ENCODE measurements around the gene CTPS1.

Gene CTPS1

GRCh38 chr1:40988280-40988679, 8.8 kb downstream of the CTPS1 start:
- Histone ChIP-seq H3K9me3 (no peaks in the 10 kb centered on the region), H3K27me3 (ENCODE audit: low read depth) (no peaks in the 10 kb centered on the region), H3K4me3 (no peak overlapping the region), H3K36me3 (replicated peaks) (peaks cover 95% of the 10 kb centered on the region), H3K4me1 (no peaks in the 10 kb centered on the region)
- in situ Hi-C loops (cut with MboI; ENCODE audit: low sequenced_read_pairs): no loop called here
- DNase-seq (ENCODE audit: low spot score in 2 of 2): no peak

GRCh38 chr1:40989066-40989465, 9.6 kb downstream of the CTPS1 start:
- H3K27me3 ChIP-seq (ENCODE audit: low read depth): no peaks in the 10 kb centered on the region
- peaks cover 94% of the 10 kb centered on the region for H3K36me3 ChIP-seq (replicated peaks)
- H3K4me3 ChIP-seq: no peak overlapping the region
- no peak for DNase-seq (ENCODE audit: low spot score in 2 of 2)
- H3K9me3 ChIP-seq: no peaks in the 10 kb centered on the region
- in situ Hi-C loops (cut with MboI; ENCODE audit: low sequenced_read_pairs): no loop called here
- H3K4me1 ChIP-seq: no peaks in the 10 kb centered on the region

DNA sequence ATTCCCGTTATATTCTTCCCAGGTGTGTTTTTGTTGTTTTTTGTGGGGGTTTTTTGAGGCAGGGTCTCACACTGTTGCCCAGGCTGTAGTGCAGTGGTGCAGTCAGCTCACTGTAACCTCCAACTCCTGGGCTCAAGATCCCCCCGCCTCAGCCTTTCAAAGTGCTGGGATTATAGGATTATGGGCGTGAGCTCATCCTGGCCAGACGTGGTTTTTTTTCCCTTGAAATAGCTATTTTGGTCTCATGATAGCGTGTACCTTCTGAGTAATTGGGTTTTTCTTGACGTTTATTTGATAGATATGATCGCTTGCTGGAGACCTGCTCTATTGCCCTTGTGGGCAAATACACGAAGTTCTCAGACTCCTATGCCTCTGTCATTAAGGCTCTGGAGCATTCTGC, 17.6 kb downstream of the CTPS1 start:
- DNase-seq (ENCODE audit: low spot score in 2 of 2): no peak
- Histone ChIP-seq H3K4me3 (no peak overlapping the region), H3K27me3 (ENCODE audit: low read depth) (no peaks in the 10 kb centered on the region), H3K9me3 (no peaks in the 10 kb centered on the region), H3K4me1 (no peaks in the 10 kb centered on the region), H3K36me3 (replicated peaks) (peaks cover 92% of the 10 kb centered on the region)
- in situ Hi-C loops (cut with MboI; ENCODE audit: low sequenced_read_pairs): no loop called here

DNA sequence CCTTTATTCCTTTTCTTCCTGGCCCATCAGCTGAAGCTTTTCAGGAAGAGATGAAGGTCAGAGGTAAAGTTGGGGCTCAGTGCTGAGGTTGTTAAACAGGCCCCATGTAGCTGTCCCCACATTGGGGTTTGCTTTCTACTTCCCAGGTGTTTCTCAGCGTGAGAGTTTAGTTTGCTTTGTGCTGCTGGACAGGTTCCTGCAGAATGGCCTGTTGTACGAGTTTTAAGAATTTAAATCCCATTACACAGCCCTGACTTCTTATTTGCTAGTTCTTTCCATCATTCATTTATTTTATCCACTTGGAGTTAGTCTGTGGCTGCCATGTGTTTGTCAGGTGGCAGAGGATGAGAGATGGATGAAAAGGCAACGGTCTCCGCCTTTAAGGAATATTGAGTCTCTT, 19.2 kb downstream of the CTPS1 start:
- H3K4me1 ChIP-seq: no peaks in the 10 kb centered on the region; the same call in 1 of the 2 replicates
- no peaks in the 10 kb centered on the region for H3K9me3 ChIP-seq
- H3K4me3 ChIP-seq: no peak overlapping the region
- in situ Hi-C loops (cut with MboI; ENCODE audit: low sequenced_read_pairs): no loop called here
- DNase-seq (ENCODE audit: low spot score in 2 of 2): no peak
- peaks cover 96% of the 10 kb centered on the region for H3K36me3 ChIP-seq (replicated peaks)
- H3K27me3 ChIP-seq (ENCODE audit: low read depth): no peaks in the 10 kb centered on the region

DNA sequence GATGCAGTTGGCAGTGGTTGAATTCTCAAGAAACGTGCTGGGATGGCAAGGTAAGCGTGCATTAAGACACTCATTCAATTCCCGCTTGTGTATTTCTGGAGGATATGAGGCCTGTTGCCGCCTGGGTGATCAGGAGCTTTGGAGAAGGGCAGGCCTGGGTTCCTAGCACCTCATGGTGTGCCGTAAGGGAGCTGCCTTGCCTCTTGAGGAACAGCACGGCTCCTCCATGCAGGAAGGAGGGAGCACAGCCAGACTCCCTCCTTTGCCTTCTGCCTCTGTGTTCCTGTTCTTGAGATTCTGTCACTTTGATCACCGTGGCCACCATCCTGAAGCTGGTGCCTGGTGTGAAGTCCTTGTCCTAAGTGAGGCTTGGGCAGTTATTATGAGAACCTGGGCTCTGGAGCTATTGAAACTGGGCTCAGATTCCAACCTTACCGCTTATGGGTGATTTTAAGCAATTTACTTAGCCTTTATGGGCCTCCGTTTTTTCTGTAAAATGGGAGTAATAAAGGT, 23.7 kb downstream of the CTPS1 start:
- no peaks in the 10 kb centered on the region for H3K27me3 ChIP-seq (ENCODE audit: low read depth)
- H3K4me3 ChIP-seq: no peak overlapping the region
- no peak for DNase-seq (ENCODE audit: low spot score in 2 of 2)
- in situ Hi-C loops (cut with MboI; ENCODE audit: low sequenced_read_pairs): no loop called here
- H3K36me3 ChIP-seq (replicated peaks): peaks cover 97% of the 10 kb centered on the region
- H3K9me3 ChIP-seq: no peaks in the 10 kb centered on the region
- no peaks in the 10 kb centered on the region; the same call in 1 of the 2 replicates for H3K4me1 ChIP-seq

DNA sequence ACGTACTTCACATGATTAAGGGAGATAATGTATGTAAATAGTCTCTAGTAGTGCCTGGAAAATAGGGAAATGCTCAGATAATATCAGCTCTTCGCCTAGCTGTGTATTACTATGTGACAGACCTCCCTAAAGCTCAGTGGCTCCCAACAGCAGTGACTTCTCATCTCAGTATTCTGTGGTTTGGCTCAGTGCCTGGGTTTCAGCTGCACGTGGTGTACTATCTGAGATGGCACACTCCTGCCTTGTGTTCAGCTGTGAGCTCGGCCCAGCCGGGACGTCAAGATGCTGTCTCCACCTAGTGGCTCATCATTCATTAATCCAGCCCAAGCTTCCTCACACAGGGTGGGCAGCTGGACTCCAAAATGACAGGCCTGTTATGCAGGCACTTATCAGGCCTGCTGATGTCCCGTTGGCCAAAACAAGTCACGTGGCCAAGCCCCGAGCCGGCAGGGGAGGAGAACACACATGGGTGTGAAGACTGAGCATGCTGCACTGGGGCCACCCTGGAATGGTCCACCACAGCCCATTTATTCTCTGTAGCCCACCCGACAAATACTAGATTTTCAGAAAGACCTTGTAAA, 24.2 kb downstream of the CTPS1 start:
- in situ Hi-C loops (cut with MboI; ENCODE audit: low sequenced_read_pairs): no loop called here
- DNase-seq (ENCODE audit: low spot score in 2 of 2): peak in 1 of 2 experiments; percentile 72
- H3K27me3 ChIP-seq (ENCODE audit: low read depth): no peaks in the 10 kb centered on the region
- H3K9me3 ChIP-seq: no peaks in the 10 kb centered on the region
- H3K4me3 ChIP-seq: no peak overlapping the region
- H3K36me3 ChIP-seq (replicated peaks): peaks cover 97% of the 10 kb centered on the region
- H3K4me1 ChIP-seq: no peaks in the 10 kb centered on the region; the same call in 1 of the 2 replicates

- Histone ChIP-seq H3K36me3 (replicated peaks) (peaks cover 100% of the 10 kb centered on the region), H3K4me1 (no peaks in the 10 kb centered on the region; the same call in 1 of the 2 replicates), H3K9me3 (no peaks in the 10 kb centered on the region), H3K27me3 (ENCODE audit: low read depth) (no peaks in the 10 kb centered on the region), H3K4me3 (no peak overlapping the region)
- in situ Hi-C loops (cut with MboI; ENCODE audit: low sequenced_read_pairs): no loop called here
- DNase-seq (ENCODE audit: low spot score in 2 of 2): no peak
Observed at GRCh38 chr1:41005876-41006275, 26.4 kb downstream of the CTPS1 start.

- DNase-seq (ENCODE audit: low spot score in 2 of 2): no peak
- no peaks in the 10 kb centered on the region for H3K27me3 ChIP-seq (ENCODE audit: low read depth)
- no peaks in the 10 kb centered on the region; the same call in 1 of the 2 replicates for H3K4me1 ChIP-seq
- in situ Hi-C loops (cut with MboI; ENCODE audit: low sequenced_read_pairs): no loop called here
- H3K9me3 ChIP-seq: no peaks in the 10 kb centered on the region
- peaks cover 100% of the 10 kb centered on the region for H3K36me3 ChIP-seq (replicated peaks)
- no peak overlapping the region for H3K4me3 ChIP-seq
Observed at GRCh38 chr1:41006942-41007865, 27.7 kb downstream of the CTPS1 start.

GRCh38 chr1:41009466-41009865, 30.0 kb downstream of the CTPS1 start:
- H3K27me3 ChIP-seq (ENCODE audit: low read depth): no peaks in the 10 kb centered on the region
- no peaks in the 10 kb centered on the region for H3K4me1 ChIP-seq
- H3K4me3 ChIP-seq: no peak overlapping the region
- DNase-seq (ENCODE audit: low spot score in 2 of 2): no peak
- no peaks in the 10 kb centered on the region for H3K9me3 ChIP-seq
- H3K36me3 ChIP-seq (replicated peaks): peaks cover 100% of the 10 kb centered on the region
- in situ Hi-C loops (cut with MboI; ENCODE audit: low sequenced_read_pairs): no loop called here

GRCh38 chr1:41010345-41010744, 30.8 kb downstream of the CTPS1 start:
- no peaks in the 10 kb centered on the region for H3K9me3 ChIP-seq
- in situ Hi-C loops (cut with MboI; ENCODE audit: low sequenced_read_pairs): no loop called here
- H3K27me3 ChIP-seq (ENCODE audit: low read depth): no peaks in the 10 kb centered on the region
- no peaks in the 10 kb centered on the region for H3K4me1 ChIP-seq
- no peak overlapping the region for H3K4me3 ChIP-seq
- peaks cover 94% of the 10 kb centered on the region for H3K36me3 ChIP-seq (replicated peaks)
- no peak for DNase-seq (ENCODE audit: low spot score in 2 of 2)

DNA sequence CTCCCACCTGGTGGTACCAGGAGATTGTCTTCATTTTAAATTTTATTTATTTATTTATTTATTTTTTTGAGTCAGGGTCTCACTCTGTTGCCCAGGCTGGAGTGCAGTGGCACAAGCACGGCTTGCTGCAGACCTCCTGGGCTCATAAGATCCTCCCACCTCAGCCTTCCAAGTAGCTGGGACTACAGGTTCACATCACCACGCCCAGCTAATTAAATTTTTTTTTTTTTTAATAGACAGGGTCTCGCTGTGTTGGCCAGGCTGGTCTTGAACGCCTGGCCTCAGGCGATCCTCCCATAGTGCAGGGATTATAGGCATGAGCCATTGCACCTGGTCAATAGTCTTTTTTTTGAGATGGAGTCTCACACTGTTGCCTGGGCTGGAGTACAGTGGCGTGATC, 33.5 kb downstream of the CTPS1 start:
- Histone ChIP-seq H3K36me3 (replicated peaks) (peaks cover 91% of the 10 kb centered on the region), H3K27me3 (ENCODE audit: low read depth) (no peaks in the 10 kb centered on the region), H3K9me3 (no peaks in the 10 kb centered on the region), H3K4me1 (no peaks in the 10 kb centered on the region), H3K4me3 (no peak overlapping the region)
- no peak for DNase-seq (ENCODE audit: low spot score in 2 of 2)
- in situ Hi-C loops (cut with MboI; ENCODE audit: low sequenced_read_pairs): no loop called here

GRCh38 chr1:41013796-41014195, 34.3 kb downstream of the CTPS1 start:
- H3K4me3 ChIP-seq: no peak overlapping the region
- H3K36me3 ChIP-seq (replicated peaks): peaks cover 88% of the 10 kb centered on the region
- in situ Hi-C loops (cut with MboI; ENCODE audit: low sequenced_read_pairs): no loop called here

GRCh38 chr1:41014871-41015270, 35.4 kb downstream of the CTPS1 start:
- Histone ChIP-seq H3K27me3 (ENCODE audit: low read depth) (no peaks in the 10 kb centered on the region), H3K4me3 (no peak overlapping the region), H3K9me3 (no peaks in the 10 kb centered on the region), H3K4me1 (no peaks in the 10 kb centered on the region), H3K36me3 (replicated peaks) (peaks cover 79% of the 10 kb centered on the region)
- in situ Hi-C loops (cut with MboI; ENCODE audit: low sequenced_read_pairs): no loop called here
- DNase-seq (ENCODE audit: low spot score in 2 of 2): no peak

More at GRCh38 chr1:41013796-41014195, 34.3 kb downstream of the CTPS1 start:
- no peak for DNase-seq (ENCODE audit: low spot score in 2 of 2)
- Histone ChIP-seq H3K4me1 (no peaks in the 10 kb centered on the region), H3K9me3 (no peaks in the 10 kb centered on the region), H3K27me3 (ENCODE audit: low read depth) (no peaks in the 10 kb centered on the region)

GRCh38 chr1:41015281-41015896, 35.9 kb downstream of the CTPS1 start:
- H3K4me3 ChIP-seq: no peak overlapping the region
- in situ Hi-C loops (cut with MboI; ENCODE audit: low sequenced_read_pairs): no loop called here
- H3K36me3 ChIP-seq (replicated peaks): peaks cover 74% of the 10 kb centered on the region
- H3K4me1 ChIP-seq: no peaks in the 10 kb centered on the region
- DNase-seq (ENCODE audit: low spot score in 2 of 2): no peak
- H3K27me3 ChIP-seq (ENCODE audit: low read depth): no peaks in the 10 kb centered on the region
- no peaks in the 10 kb centered on the region for H3K9me3 ChIP-seq

All from HAP-1 (cell line).